K562 (cell line): ENCODE data around the gene DARS1. TPM values are rescaled to one million over a fixed set of nuclear protein-coding genes. Genes with fewer than 3 reads are reported as not detected.

Experiments
- ATAC-seq: fragments of 200-7000 bp; cut with Tn5 transposase; 3 replicates; pipeline ENCODE4 v1.9.1; 2020; ENCODE audit warnings: moderate library complexity
- BruUV-seq: library from RNA; stranded (reverse); fragments of 400-500 nt; replicated peaks from 2 replicates; lab custom pipeline; 2021; lab: Mats Ljungman, UMichigan
- CTCF ChIA-PET: fragments of 300-600 bp; formaldehyde crosslinking; extraction: SDS; loops from one replicate; lab custom pipeline; 2021; ENCODE audit warnings: low intra/inter-chr PET ratio; lab: Yijun Ruan, JAX
- POLR2A ChIA-PET: fragments of 300-600, 350-650 bp; sonication (Branson Sonifier 250); formaldehyde crosslinking; extraction: SDS; loops from one replicate; lab custom pipeline; 2021; ENCODE audit warnings: antibody characterized with exemption, inconsistent platforms; lab: Yijun Ruan, JAX
- DNase-seq, 4 experiments: peaks; one replicate each; pipeline versions ENCODE4 v3.0.0 to v3.0.0-alpha.2; 2011 to 2018; ENCODE audit warnings: low spot score in 3 of 4, mixed read lengths in 3 of 4; ENCODE audit errors: extremely low read depth in 1 of 4
- FAIRE-seq: peaks from 2 replicates; lab custom pipeline; 2011; peaks lifted over from hg19 to GRCh38; lab: Jason Lieb, UNC
- H2AFZ ChIP-seq: 2 replicates; pipeline ENCODE4 v1.6.0; 2011; ENCODE audit warnings: low read depth, low read length, control low read depth, inconsistent platforms
- H3K27ac ChIP-seq: fragments of 200-600 bp; 3 replicates; pipeline ENCODE4 v1.8.0; 2011; ENCODE audit warnings: low read depth, mild to moderate bottlenecking, control low read depth, inconsistent platforms, low read length, moderate library complexity, mixed read lengths; ENCODE audit errors: extremely low read depth
- H3K27me3 ChIP-seq, 2 experiments: fragments of 300-600 bp in 1 of 2; 2 replicates in 1 of 2; 3 replicates in 1 of 2; pipeline versions ENCODE4 v1.6.0 to v1.8.0; 2011; ENCODE audit warnings: inconsistent platforms in 2 of 2, low read length in 2 of 2, mild to moderate bottlenecking in 1 of 2, mixed read lengths in 1 of 2, moderate library complexity in 1 of 2; ENCODE audit not compliant: control insufficient read depth in 2 of 2, insufficient read depth in 2 of 2
- H3K36me3 ChIP-seq: fragments of 300-600 bp; 3 replicates; pipeline ENCODE4 v1.8.0; 2011; ENCODE audit warnings: mild to moderate bottlenecking, low read length, inconsistent platforms; ENCODE audit not compliant: control insufficient read depth, insufficient read depth
- H3K4me1 ChIP-seq, 2 experiments: fragments of 200-600 bp in 1 of 2; replicated peaks in 1 of 2; 2 replicates in 1 of 2; 3 replicates in 1 of 2; pipeline versions ENCODE4 v1.5.1 to v1.8.0; 2011; ENCODE audit warnings: inconsistent platforms in 2 of 2, low read length in 2 of 2, mild to moderate bottlenecking in 1 of 2, mixed read lengths in 1 of 2, moderate library complexity in 1 of 2; ENCODE audit not compliant: control insufficient read depth in 2 of 2, insufficient read depth in 2 of 2
- H3K4me2 ChIP-seq: 2 replicates; pipeline ENCODE4 v1.6.1; 2011; ENCODE audit warnings: low read length, control low read depth, inconsistent platforms, mixed read lengths; ENCODE audit not compliant: insufficient read depth
- H3K4me3 ChIP-seq: fragments of 200-600 bp; sonication (generic), shearing (Covaris generic); 2 replicates; pipeline ENCODE4 v1.5.1; 2016; ENCODE audit warnings: control low read depth, inconsistent platforms
- H3K79me2 ChIP-seq: fragments of 200-600 bp; 3 replicates; pipeline ENCODE4 v1.8.0; 2011; ENCODE audit warnings: low read length, inconsistent platforms; ENCODE audit not compliant: control insufficient read depth, insufficient read depth
- H3K9ac ChIP-seq, 2 experiments: 2 replicates each; pipeline versions ENCODE4 v1.6.0 to v1.6.1; 2011; ENCODE audit warnings: low read depth in 2 of 2, low read length in 2 of 2, control low read depth in 1 of 2, inconsistent platforms in 1 of 2, mild to moderate bottlenecking in 1 of 2, mixed read lengths in 1 of 2; ENCODE audit not compliant: insufficient read depth in 1 of 2
- H3K9me1 ChIP-seq: one replicate; pipeline ENCODE4 v1.6.0; 2011; ENCODE audit warnings: inconsistent platforms, mild to moderate bottlenecking, low read length, moderate library complexity; ENCODE audit not compliant: control insufficient read depth, insufficient read depth
- H3K9me3 ChIP-seq: replicated peaks from 2 replicates; pipeline ENCODE4 v1.5.1; 2011; ENCODE audit warnings: low read depth, low read length, inconsistent platforms; ENCODE audit not compliant: control insufficient read depth, insufficient read depth
- H4K20me1 ChIP-seq: replicated peaks from 2 replicates; pipeline ENCODE4 v1.6.1; 2011; ENCODE audit warnings: low read length, inconsistent platforms, mixed read lengths; ENCODE audit not compliant: control insufficient read depth, insufficient read depth
- ATF7 ChIP-seq: fragments of 450-650 bp; IDR thresholded peaks from 2 replicates; pipeline ENCODE4 v1.7.1; 2014; ENCODE audit warnings: mild to moderate bottlenecking, moderate library complexity
- CEBPG ChIP-seq, 3 experiments: fragments of 200-800 bp in 1 of 3; sonication (Bioruptor generic) in 1 of 3; sonication (generic) in 1 of 3; formaldehyde crosslinking in 1 of 3; IDR thresholded peaks in 2 of 3; conservative IDR thresholded peaks in 1 of 3; 2 replicates each; pipeline versions ENCODE4 v1.6.1 to v1.8.0; 2016 to 2022; ENCODE audit warnings: missing compliant biosample characterization in 2 of 3, missing genetic modification characterization in 2 of 3, mild to moderate bottlenecking in 1 of 3, missing genetic modification reagents in 1 of 3
- CUX1 ChIP-seq: fragments of 200-800 bp; sonication (Bioruptor generic); IDR thresholded peaks from 2 replicates; pipeline ENCODE4 v1.6.1; 2016; ENCODE audit warnings: missing genetic modification characterization, missing compliant biosample characterization
- HDAC3 ChIP-seq: fragments of 450-650 bp; IDR thresholded peaks from 2 replicates; pipeline ENCODE4 v1.6.1; 2018; ENCODE audit warnings: borderline replicate concordance, mild to moderate bottlenecking, moderate library complexity; ENCODE audit not compliant: partially characterized antibody
- KHSRP ChIP-seq: fragments of 450-650 bp; IDR thresholded peaks from 2 replicates; pipeline ENCODE4 v1.6.1; 2017
- NFE2L1 ChIP-seq: fragments of 450-650 bp; IDR thresholded peaks from 2 replicates; pipeline ENCODE4 v1.6.1; 2016; ENCODE audit warnings: missing genetic modification characterization, low read depth, mild to moderate bottlenecking, missing compliant biosample characterization, moderate library complexity, borderline replicate concordance
- NRF1 ChIP-seq, 2 experiments: fragments of 450-650 bp; IDR thresholded peaks in 1 of 2; conservative IDR thresholded peaks in 1 of 2; 2 replicates each; pipeline ENCODE4 v1.6.1; 2014; ENCODE audit warnings: mild to moderate bottlenecking in 2 of 2
- RAD21 ChIP-seq, 2 experiments: fragments of 250-450 bp in 1 of 2; fragments of 450-650 bp in 1 of 2; sonication (Bioruptor Pico) in 1 of 2; formaldehyde crosslinking in 1 of 2; IDR thresholded peaks in 1 of 2; conservative IDR thresholded peaks in 1 of 2; 2 replicates each; pipeline versions ENCODE4 v1.4.0 to v1.8.0; 2020 to 2022; ENCODE audit warnings: mild to moderate bottlenecking in 2 of 2, moderate library complexity in 1 of 2
- RBM25 ChIP-seq: fragments of 200-400 bp; formaldehyde crosslinking; IDR thresholded peaks from 2 replicates; pipeline ENCODE4 v1.6.1; 2018; ENCODE audit warnings: low read length, low read depth, moderate library complexity; ENCODE audit not compliant: severe bottlenecking
- WGBS: fragments of 100-300 bp; shearing (Covaris generic); methylation state at CpG from one replicate; pipeline ENCODE4 v1.1.6; 2016; ENCODE audit warnings: low coverage, mixed read lengths; ENCODE audit not compliant: insufficient coverage; ENCODE audit errors: missing lambda C conversion rate; 5-methylcytosine and 5-hydroxymethylcytosine counted together
- in situ Hi-C: fragments of 300-500 bp; cut with MboI; formaldehyde crosslinking; loops from 4 replicates; pipeline ENCODE4 v1.15.0; 2018; ENCODE audit warnings: inconsistent platforms, mixed read lengths
- intact Hi-C: fragments of 100-400 bp; cut with micrococcal nuclease; formaldehyde crosslinking; loops from 2 replicates; pipeline ENCODE4 v1.14.2; 2022
- polyA plus RNA-seq, 8 experiments: library from polyadenylated mRNA; depleted of rRNA in 4 of 8; stranded (reverse) in 5 of 8; unstranded in 3 of 8; fragments of >200 nt; fragmentation: Nextera tagmentation in 2 of 8; fragmentation: Illumina TruSeq in 1 of 8; extraction: Ambion mirVana in 2 of 8; extraction: Trizol in 1 of 8; gene quantifications; 2 replicates each; pipeline versions ENCODE4 v1.2.1 to v1.2.3, GENCODE V29; 2011 to 2014; ENCODE audit warnings: inconsistent platforms in 1 of 8, missing spikeins in 1 of 8
- total RNA-seq, 7 experiments: library from RNA; depleted of rRNA in 6 of 7; stranded (reverse); fragments of >200 nt in 6 of 7; fragmentation: Illumina TruSeq in 2 of 7; extraction: Trizol in 2 of 7; gene quantifications; 2 replicates each; pipeline versions ENCODE4 v1.2.1 to v1.2.3, GENCODE V29; 2011 to 2021; ENCODE audit warnings: low replicate concordance in 1 of 7
- TF ChIP-seq, protein P1 (sequence below): fragments of 250-450 bp; sonication (Bioruptor Pico); IDR thresholded peaks from 2 replicates; pipeline ENCODE4 v1.5.0; 2020; ENCODE audit warnings: mild to moderate bottlenecking
- TF ChIP-seq, protein P2 (sequence below), 3 experiments: fragments of 200-800 bp in 1 of 3; sonication (Bioruptor generic) in 1 of 3; sonication (generic) in 1 of 3; formaldehyde crosslinking in 1 of 3; IDR thresholded peaks; 2 replicates each; pipeline versions ENCODE4 v1.6.1 to v1.8.0; 2016 to 2022; ENCODE audit warnings: mild to moderate bottlenecking in 2 of 3, missing compliant biosample characterization in 2 of 3, missing genetic modification characterization in 2 of 3, missing genetic modification reagents in 1 of 3

Gene DARS1
- total and polyA plus RNA-seq, 9 of the 15 experiments (the other 6 are each of a cell fraction or from before 2014, with no cell fraction given): 91.5 to 239 (median 98.0) TPM

DNA sequence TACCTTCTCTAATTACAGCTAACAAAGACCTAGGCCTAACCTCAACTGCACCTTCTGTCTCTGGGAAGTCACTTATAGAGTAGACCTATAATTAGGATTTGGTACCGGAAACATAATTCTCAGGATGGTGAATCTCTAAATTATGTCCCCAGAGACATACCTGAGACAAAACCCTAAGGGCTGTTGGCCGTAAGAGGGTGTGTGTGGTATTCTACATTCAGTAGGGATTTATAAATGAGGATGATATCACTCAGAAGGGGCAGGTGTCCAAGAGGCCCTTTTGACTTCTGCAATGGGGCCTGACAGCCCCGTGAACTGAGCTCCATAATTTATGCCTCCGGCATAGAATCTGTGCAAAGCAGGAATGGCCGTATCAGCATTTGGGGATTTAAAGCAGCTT is 13.5 kb upstream of the DARS1 start:
- DNase-seq: no peak
- Histone ChIP-seq H3K9me1 (no peaks in the 10 kb centered on the region), H3K27me3 (peaks cover 0 to 5% of the 10 kb centered on the region in 2 experiments; a peak in 1 of 5 replicates), H3K4me2 (no peak overlapping the region), H3K9ac (no peak overlapping the region), H3K4me1 (no peaks in the 10 kb centered on the region), H3K79me2 (no peaks in the 10 kb centered on the region), H3K36me3 (no peaks in the 10 kb centered on the region), H2AFZ (no peak overlapping the region), H3K4me3 (no peak overlapping the region), H4K20me1 (no peaks in the 10 kb centered on the region), H3K9me3 (no peaks in the 10 kb centered on the region), H3K27ac (no peak overlapping the region)
- ChIA-PET CTCF (no interaction called here), POLR2A (interaction anchor here (1.0 kb wide), 1 partner anchor 11 kb away, joined by 4 read pairs; no protein-coding TSS in a partner anchor)
- 31% methylated on average over 5 of the region's 5 CpGs for WGBS
- intact Hi-C loops: no loop called here
- no peak for TF ChIP-seq RBM25
- no peak for TF ChIP-seq CUX1 (CRISPR knock-in tag)
- TF ChIP-seq, protein P1, sequence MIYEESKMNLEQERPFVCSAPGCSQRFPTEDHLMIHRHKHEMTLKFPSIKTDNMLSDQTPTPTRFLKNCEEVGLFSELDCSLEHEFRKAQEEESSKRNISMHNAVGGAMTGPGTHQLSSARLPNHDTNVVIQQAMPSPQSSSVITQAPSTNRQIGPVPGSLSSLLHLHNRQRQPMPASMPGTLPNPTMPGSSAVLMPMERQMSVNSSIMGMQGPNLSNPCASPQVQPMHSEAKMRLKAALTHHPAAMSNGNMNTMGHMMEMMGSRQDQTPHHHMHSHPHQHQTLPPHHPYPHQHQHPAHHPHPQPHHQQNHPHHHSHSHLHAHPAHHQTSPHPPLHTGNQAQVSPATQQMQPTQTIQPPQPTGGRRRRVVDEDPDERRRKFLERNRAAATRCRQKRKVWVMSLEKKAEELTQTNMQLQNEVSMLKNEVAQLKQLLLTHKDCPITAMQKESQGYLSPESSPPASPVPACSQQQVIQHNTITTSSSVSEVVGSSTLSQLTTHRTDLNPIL (CRISPR knock-in tag): no peak
- no peak for TF ChIP-seq NFE2L1 (tag)
- no peak for TF ChIP-seq KHSRP
- no peak for TF ChIP-seq CEBPG (CRISPR knock-in tag; IDR thresholded peaks at IDR 0.05)
- TF ChIP-seq CEBPG (tag; conservative IDR thresholded peaks at IDR 0.05 in 1 of 2, IDR thresholded peaks at IDR 0.05 in 1 of 2): no peak
- TF ChIP-seq, protein P2, sequence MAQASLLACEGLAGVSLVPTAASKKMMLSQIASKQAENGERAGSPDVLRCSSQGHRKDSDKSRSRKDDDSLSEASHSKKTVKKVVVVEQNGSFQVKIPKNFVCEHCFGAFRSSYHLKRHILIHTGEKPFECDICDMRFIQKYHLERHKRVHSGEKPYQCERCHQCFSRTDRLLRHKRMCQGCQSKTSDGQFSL (CRISPR knock-in tag; IDR thresholded peaks at IDR 0.05): no peak
- TF ChIP-seq, protein P2 (tag; IDR thresholded peaks at IDR 0.05): no peak
- no peak for TF ChIP-seq NRF1 (conservative IDR thresholded peaks at IDR 0.05 in 1 of 2, IDR thresholded peaks at IDR 0.05 in 1 of 2)
- no peak for TF ChIP-seq RAD21 (CRISPR knock-in tag; conservative IDR thresholded peaks at IDR 0.05 in 1 of 2, IDR thresholded peaks at IDR 0.05 in 1 of 2)
- no peak for TF ChIP-seq HDAC3
- TF ChIP-seq ATF7: no peak
- ATAC-seq: no peak
- no TSS peak for BruUV-seq
- in situ Hi-C loops: no loop called here
- FAIRE-seq: no peak
